Measurements from ENCODE around the gene TGFBR2.

Gene TGFBR2

GRCh38 chr3:30644615-30645014 is 38.2 kb downstream of the TGFBR2 start:
- H3K9me3 Mint-ChIP-seq: no peaks in the 10 kb centered on the region
- H3K27me3 Mint-ChIP-seq (ENCODE audit: low read depth): no peaks in the 10 kb centered on the region
- H3K27ac Mint-ChIP-seq: peak overlapping the region; percentile 89
- H3K4me3 Mint-ChIP-seq: peak overlapping the region; percentile 79
- H3K4me1 Mint-ChIP-seq (ENCODE audit: low read depth): peaks cover 77% of the 10 kb centered on the region
- peaks cover 32% of the 10 kb centered on the region for H3K36me3 Mint-ChIP-seq (ENCODE audit: low read depth)

GRCh38 chr3:30645077-30645476 is 38.7 kb downstream of the TGFBR2 start:
- H3K36me3 Mint-ChIP-seq (ENCODE audit: low read depth): peaks cover 32% of the 10 kb centered on the region
- H3K27me3 Mint-ChIP-seq (ENCODE audit: low read depth): no peaks in the 10 kb centered on the region
- H3K4me1 Mint-ChIP-seq (ENCODE audit: low read depth): peaks cover 76% of the 10 kb centered on the region
- peak overlapping the region; percentile 89 for H3K27ac Mint-ChIP-seq
- peak overlapping the region; percentile 79 for H3K4me3 Mint-ChIP-seq
- H3K9me3 Mint-ChIP-seq: no peaks in the 10 kb centered on the region

GRCh38 chr3:30646181-30646876 is 39.9 kb downstream of the TGFBR2 start:
- peaks cover 45% of the 10 kb centered on the region for H3K36me3 Mint-ChIP-seq (ENCODE audit: low read depth)
- no peaks in the 10 kb centered on the region for H3K27me3 Mint-ChIP-seq (ENCODE audit: low read depth)

GRCh38 chr3:30646961-30647752 is 40.8 kb downstream of the TGFBR2 start:
- H3K4me1 Mint-ChIP-seq (ENCODE audit: low read depth): peaks cover 77% of the 10 kb centered on the region
- H3K9me3 Mint-ChIP-seq: no peaks in the 10 kb centered on the region
- peaks cover 51% of the 10 kb centered on the region for H3K36me3 Mint-ChIP-seq (ENCODE audit: low read depth)
- peak overlapping the region; percentile 6 for H3K4me3 Mint-ChIP-seq
- H3K27me3 Mint-ChIP-seq (ENCODE audit: low read depth): no peaks in the 10 kb centered on the region
- H3K27ac Mint-ChIP-seq: peak overlapping the region; percentile 89

More at GRCh38 chr3:30646181-30646876, 39.9 kb downstream of the TGFBR2 start:
- peaks cover 78% of the 10 kb centered on the region for H3K4me1 Mint-ChIP-seq (ENCODE audit: low read depth)
- peak overlapping the region; percentile 89 for H3K27ac Mint-ChIP-seq
- H3K4me3 Mint-ChIP-seq: peak overlapping the region; percentile 68
- no peaks in the 10 kb centered on the region for H3K9me3 Mint-ChIP-seq

- H3K4me1 Mint-ChIP-seq (ENCODE audit: low read depth): peaks cover 83% of the 10 kb centered on the region
- H3K27ac Mint-ChIP-seq: peak overlapping the region; percentile 88
- H3K36me3 Mint-ChIP-seq (ENCODE audit: low read depth): peaks cover 60% of the 10 kb centered on the region
- no peaks in the 10 kb centered on the region for H3K27me3 Mint-ChIP-seq (ENCODE audit: low read depth)
- no peaks in the 10 kb centered on the region for H3K9me3 Mint-ChIP-seq
- H3K4me3 Mint-ChIP-seq: peak overlapping the region; percentile 44
Observed at GRCh38 chr3:30648670-30649357, 42.4 kb downstream of the TGFBR2 start.

GRCh38 chr3:30649572-30650318 is 43.3 kb downstream of the TGFBR2 start:
- no peaks in the 10 kb centered on the region for H3K27me3 Mint-ChIP-seq (ENCODE audit: low read depth)
- H3K4me1 Mint-ChIP-seq (ENCODE audit: low read depth): peaks cover 83% of the 10 kb centered on the region
- peak overlapping the region; percentile 88 for H3K27ac Mint-ChIP-seq
- peaks cover 69% of the 10 kb centered on the region for H3K36me3 Mint-ChIP-seq (ENCODE audit: low read depth)
- H3K9me3 Mint-ChIP-seq: no peaks in the 10 kb centered on the region
- H3K4me3 Mint-ChIP-seq: no peak overlapping the region

GRCh38 chr3:30650348-30650995 is 44.1 kb downstream of the TGFBR2 start:
- H3K27ac Mint-ChIP-seq: peak overlapping the region; percentile 60
- H3K9me3 Mint-ChIP-seq: no peaks in the 10 kb centered on the region
- H3K36me3 Mint-ChIP-seq (ENCODE audit: low read depth): peaks cover 74% of the 10 kb centered on the region
- no peaks in the 10 kb centered on the region for H3K27me3 Mint-ChIP-seq (ENCODE audit: low read depth)
- H3K4me3 Mint-ChIP-seq: no peak overlapping the region
- H3K4me1 Mint-ChIP-seq (ENCODE audit: low read depth): peaks cover 88% of the 10 kb centered on the region

GRCh38 chr3:30654269-30654668 is 47.9 kb downstream of the TGFBR2 start:
- Mint-ChIP-seq H3K9me3 (no peaks in the 10 kb centered on the region), H3K4me3 (peak overlapping the region; percentile 72), H3K27ac (peak overlapping the region; percentile 93), H3K27me3 (ENCODE audit: low read depth) (no peaks in the 10 kb centered on the region), H3K36me3 (ENCODE audit: low read depth) (peaks cover 75% of the 10 kb centered on the region), H3K4me1 (ENCODE audit: low read depth) (peaks cover 89% of the 10 kb centered on the region)

GRCh38 chr3:30655187-30655812 is 48.9 kb downstream of the TGFBR2 start:
- Mint-ChIP-seq H3K9me3 (no peaks in the 10 kb centered on the region), H3K4me1 (ENCODE audit: low read depth) (peaks cover 84% of the 10 kb centered on the region), H3K4me3 (peak overlapping the region; percentile 72)

GRCh38 chr3:30656624-30657141 is 50.3 kb downstream of the TGFBR2 start:
- peak overlapping the region; percentile 93 for H3K27ac Mint-ChIP-seq
- H3K36me3 Mint-ChIP-seq (ENCODE audit: low read depth): peaks cover 72% of the 10 kb centered on the region
- H3K4me1 Mint-ChIP-seq (ENCODE audit: low read depth): peaks cover 87% of the 10 kb centered on the region
- H3K9me3 Mint-ChIP-seq: no peaks in the 10 kb centered on the region
- H3K4me3 Mint-ChIP-seq: no peak overlapping the region
- no peaks in the 10 kb centered on the region for H3K27me3 Mint-ChIP-seq (ENCODE audit: low read depth)

More at GRCh38 chr3:30655187-30655812, 48.9 kb downstream of the TGFBR2 start:
- Mint-ChIP-seq H3K36me3 (ENCODE audit: low read depth) (peaks cover 71% of the 10 kb centered on the region), H3K27me3 (ENCODE audit: low read depth) (no peaks in the 10 kb centered on the region), H3K27ac (peak overlapping the region; percentile 93)

- H3K4me1 Mint-ChIP-seq (ENCODE audit: low read depth): peaks cover 88% of the 10 kb centered on the region
- peaks cover 69% of the 10 kb centered on the region for H3K36me3 Mint-ChIP-seq (ENCODE audit: low read depth)
- peak overlapping the region; percentile 93 for H3K27ac Mint-ChIP-seq
- H3K27me3 Mint-ChIP-seq (ENCODE audit: low read depth): no peaks in the 10 kb centered on the region
- H3K4me3 Mint-ChIP-seq: peak overlapping the region; percentile 73
- no peaks in the 10 kb centered on the region for H3K9me3 Mint-ChIP-seq
Observed at GRCh38 chr3:30657914-30658313, 51.5 kb downstream of the TGFBR2 start.

GRCh38 chr3:30658328-30659052 is 52.1 kb downstream of the TGFBR2 start:
- Mint-ChIP-seq H3K27ac (peak overlapping the region; percentile 93), H3K9me3 (no peaks in the 10 kb centered on the region), H3K4me1 (ENCODE audit: low read depth) (peaks cover 87% of the 10 kb centered on the region), H3K36me3 (ENCODE audit: low read depth) (peaks cover 69% of the 10 kb centered on the region), H3K4me3 (peak overlapping the region; percentile 73), H3K27me3 (ENCODE audit: low read depth) (no peaks in the 10 kb centered on the region)

Measured in T-helper 1 cell treated with Interleukin-12 subunit alpha and Interleukin-12 subunit beta and Interleukin-4 antibody, amounts not matched to agents 30 μg/mL and 1 μg/mL, for 36 hours (primary cell).